OCI-LY1 (cell line): ENCODE measurements around the gene CTNNA2.
"Not testable (repeated sequence)": the region's sequence is repeated elsewhere in the genome, so short reads cannot be mapped to it uniquely, and the experiment has no call there.

Experiments
- H2AFZ ChIP-seq: fragments of 200-600 bp; sonication (generic), shearing (Covaris generic); 2 replicates; pipeline ENCODE4 v1.6.0; 2014; ENCODE audit warnings: antibody characterized with exemption, mild to moderate bottlenecking, low read length
- H3F3A ChIP-seq: fragments of 200-600 bp; sonication (generic), shearing (Covaris generic); 2 replicates; pipeline ENCODE4 v1.6.0; 2014; ENCODE audit warnings: mild to moderate bottlenecking, antibody characterized with exemption, low read length, moderate library complexity; ENCODE audit not compliant: insufficient read depth
- H3K27ac ChIP-seq: fragments of 200-600 bp; sonication (generic); 2 replicates; pipeline ENCODE4 v1.5.1; 2014; ENCODE audit warnings: low read length, mixed run types, mild to moderate bottlenecking, low read depth; ENCODE audit not compliant: poor library complexity, severe bottlenecking
- H3K27me3 ChIP-seq: fragments of 200-600 bp; sonication (generic); 2 replicates; pipeline ENCODE4 v1.6.0; 2014; ENCODE audit warnings: antibody characterized with exemption, mild to moderate bottlenecking, low read length, moderate library complexity; ENCODE audit not compliant: insufficient read depth
- H3K36me3 ChIP-seq: fragments of 200-600 bp; sonication (generic); 2 replicates; pipeline ENCODE4 v1.6.1; 2014; ENCODE audit warnings: mild to moderate bottlenecking, antibody characterized with exemption, low read length, moderate library complexity, mixed read lengths; ENCODE audit not compliant: insufficient read depth
- H3K4me1 ChIP-seq: fragments of 200-600 bp; sonication (generic); 2 replicates; pipeline ENCODE4 v1.5.1; 2014; ENCODE audit warnings: mild to moderate bottlenecking, low read length, moderate library complexity; ENCODE audit not compliant: insufficient read depth, severe bottlenecking
- H3K4me2 ChIP-seq: fragments of 200-600 bp; sonication (generic), shearing (Covaris generic); 2 replicates; pipeline ENCODE4 v1.6.1; 2014; ENCODE audit warnings: low read length
- H3K4me3 ChIP-seq: fragments of 200-600 bp; sonication (generic); 2 replicates; pipeline ENCODE4 v1.5.1; 2014; ENCODE audit warnings: low read length, low read depth, mild to moderate bottlenecking, mixed read lengths; ENCODE audit not compliant: poor library complexity, severe bottlenecking
- H3K79me2 ChIP-seq: fragments of 200-600 bp; shearing (Covaris generic); 2 replicates; pipeline ENCODE4 v1.6.1; 2016; ENCODE audit warnings: mixed run types, low read length, mixed read lengths; ENCODE audit not compliant: insufficient read depth
- H3K9ac ChIP-seq: fragments of 200-600 bp; sonication (generic), shearing (Covaris generic); 2 replicates; pipeline ENCODE4 v1.6.1; 2014; ENCODE audit warnings: mild to moderate bottlenecking, low read length, mixed read lengths
- H3K9me2 ChIP-seq: fragments of 200-600 bp; sonication (generic), shearing (Covaris generic); 2 replicates; pipeline ENCODE4 v1.6.1; 2014; ENCODE audit warnings: low read depth, mild to moderate bottlenecking, low read length, mixed read lengths
- H3K9me3 ChIP-seq: fragments of 200-600 bp; shearing (Covaris generic); 2 replicates; pipeline ENCODE4 v1.6.1; 2014; ENCODE audit warnings: low read length, mixed read lengths
- H4K20me1 ChIP-seq: fragments of 200-600 bp; sonication (generic), shearing (Covaris generic); 2 replicates; pipeline ENCODE4 v1.6.0; 2016; ENCODE audit warnings: mild to moderate bottlenecking, low read length; ENCODE audit not compliant: insufficient read depth
- CTCF ChIP-seq: fragments of 200-600 bp; sonication (generic), shearing (Covaris generic); IDR thresholded peaks from 2 replicates; pipeline ENCODE4 v1.5.1; 2017; ENCODE audit warnings: mild to moderate bottlenecking, antibody characterized with exemption, low read length, moderate library complexity, mixed read lengths
- EZH2 ChIP-seq: fragments of 200-600 bp; sonication (generic), shearing (Covaris generic); IDR thresholded peaks from 2 replicates; pipeline ENCODE4 v1.8.0; 2017; ENCODE audit warnings: borderline replicate concordance, mixed run types, mild to moderate bottlenecking, antibody characterized with exemption, low read length, moderate library complexity, mixed read lengths

The CTNNA2 gene

GRCh38 chr2:80139001-80139400, 626.1 kb downstream of the CTNNA2 start:
- no peaks in the 10 kb centered on the region for H3K9me2 ChIP-seq
- no peaks in the 10 kb centered on the region; the same call in 1 of the 2 replicates for H3K36me3 ChIP-seq
- no peak overlapping the region for H3K4me2 ChIP-seq
- no peaks in the 10 kb centered on the region for H3F3A ChIP-seq
- no peak overlapping the region for H3K9ac ChIP-seq
- H3K9me3 ChIP-seq, result no peaks in the 10 kb centered on the region
- no peaks in the 10 kb centered on the region for H3K79me2 ChIP-seq
- H4K20me1 ChIP-seq, result no peaks in the 10 kb centered on the region
- H3K4me1 ChIP-seq, result no peaks in the 10 kb centered on the region
- no peak overlapping the region for H3K27ac ChIP-seq
- TF ChIP-seq CTCF (no peak), EZH2 (no peak)
- H2AFZ ChIP-seq, result no peak overlapping the region
- H3K4me3 ChIP-seq, result no peak overlapping the region
- no peaks in the 10 kb centered on the region for H3K27me3 ChIP-seq

DNA sequence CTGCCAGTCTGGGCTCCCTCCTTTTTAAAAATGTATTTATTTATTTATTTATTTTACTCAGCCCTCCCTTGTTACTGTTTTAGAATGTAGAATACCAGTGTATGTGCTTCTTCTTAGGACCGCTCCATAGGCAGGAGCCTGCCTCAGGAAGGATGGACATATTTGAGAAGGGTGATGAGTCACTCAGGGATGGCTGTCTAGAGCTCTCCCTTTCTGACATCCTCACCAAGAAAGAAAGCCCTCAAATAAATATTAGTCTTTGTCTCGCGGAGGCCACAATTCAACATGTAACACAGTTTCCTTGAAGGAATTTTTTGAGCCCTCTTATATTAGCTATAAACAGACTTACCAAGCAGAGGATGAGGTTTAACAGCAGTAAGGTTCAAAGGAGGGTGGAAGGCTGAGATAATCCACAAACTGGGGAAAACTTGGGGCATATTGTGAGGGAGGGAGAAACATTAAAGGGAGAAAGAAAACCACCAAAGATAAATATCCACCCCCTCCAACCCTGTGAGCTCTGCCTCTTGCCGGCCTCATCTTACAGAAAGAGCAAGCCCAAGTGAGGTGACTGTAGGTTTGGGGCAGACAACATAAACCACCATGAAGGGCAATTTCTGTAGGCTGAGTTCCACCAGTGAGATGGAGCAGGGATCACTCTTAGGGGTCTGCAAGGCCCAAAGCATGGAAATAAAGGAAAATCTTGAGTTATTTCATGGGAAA, 628.3 kb downstream of the CTNNA2 start:
- Histone ChIP-seq H3K27ac (no peak overlapping the region), H3K4me3 (no peak overlapping the region), H3K36me3 (no peaks in the 10 kb centered on the region), H3F3A (no peaks in the 10 kb centered on the region), H3K9me3 (no peaks in the 10 kb centered on the region), H3K9ac (no peak overlapping the region), H3K79me2 (no peaks in the 10 kb centered on the region), H2AFZ (no peak overlapping the region), H3K4me2 (no peak overlapping the region), H3K4me1 (no peaks in the 10 kb centered on the region), H3K27me3 (no peaks in the 10 kb centered on the region), H4K20me1 (no peaks in the 10 kb centered on the region), H3K9me2 (no peaks in the 10 kb centered on the region)
- TF ChIP-seq EZH2 (no peak), CTCF (no peak)

DNA sequence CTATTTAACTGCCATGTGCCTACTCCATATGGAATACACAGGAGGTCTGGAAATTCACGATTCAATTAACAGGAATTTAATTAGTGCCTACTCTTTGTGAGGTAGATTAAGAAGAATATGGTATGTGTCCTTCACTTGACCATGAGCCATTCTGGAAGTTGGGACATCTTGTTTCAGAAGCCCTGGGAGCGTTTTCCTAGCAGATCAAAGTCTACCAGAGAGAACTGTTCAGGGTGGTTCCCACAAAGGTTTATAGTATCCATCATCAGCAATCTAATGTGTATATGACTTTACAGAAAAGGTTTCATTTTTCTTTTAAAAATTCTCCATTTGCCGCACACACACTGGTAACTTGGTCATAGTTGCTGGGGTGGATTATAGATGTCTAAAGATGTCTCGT, 632.6 kb downstream of the CTNNA2 start:
- Histone ChIP-seq H3K9me3 (no peaks in the 10 kb centered on the region), H3K9ac (no peak overlapping the region), H3K27ac (no peak overlapping the region), H3F3A (no peaks in the 10 kb centered on the region), H2AFZ (no peak overlapping the region), H3K4me2 (no peak overlapping the region), H4K20me1 (no peaks in the 10 kb centered on the region), H3K36me3 (no peaks in the 10 kb centered on the region), H3K4me1 (no peaks in the 10 kb centered on the region), H3K9me2 (no peaks in the 10 kb centered on the region), H3K79me2 (no peaks in the 10 kb centered on the region), H3K27me3 (no peaks in the 10 kb centered on the region), H3K4me3 (no peak overlapping the region)
- TF ChIP-seq EZH2 (no peak), CTCF (no peak)

- not testable (repeated sequence) for H4K20me1 ChIP-seq, H3K9me2 ChIP-seq, H3K27ac ChIP-seq, H3K36me3 ChIP-seq, H3K4me1 ChIP-seq, H3K9ac ChIP-seq, H3K79me2 ChIP-seq, H3K27me3 ChIP-seq, H3F3A ChIP-seq, H3K4me3 ChIP-seq, H2AFZ ChIP-seq, H3K9me3 ChIP-seq, H3K4me2 ChIP-seq
Observed at GRCh38 chr2:80146757-80147156, 633.9 kb downstream of the CTNNA2 start.
